ENCODE results near the gene ACAA1. TPM values are rescaled to one million over a fixed set of nuclear protein-coding genes. Genes with fewer than 3 reads are reported as not detected.
"Not testable (repeated sequence)": the region's sequence is repeated elsewhere in the genome, so short reads cannot be mapped to it uniquely, and the experiment has no call there.

Gene ACAA1
- total and polyA plus RNA-seq, 2 donors, result 33.3 to 75.2 TPM

- no peak for DNase-seq (ENCODE audit: low read depth in 6 of 9, low spot score in 9 of 9)
- Histone ChIP-seq H3K27ac (ENCODE audit: low read depth in 1 of 2, low read length in 1 of 2) (peak overlapping the region in 1 of 2 donors; percentile 8), H3K4me3 (ENCODE audit: low read length in 2 of 2) (peak overlapping the region; percentile 93 to 96), H3K36me3 (ENCODE audit: control insufficient read depth in 2 of 2, insufficient read depth in 2 of 2, low read length in 1 of 2) (peaks cover 23 to 25% of the 10 kb centered on the region in 2 donors), H3K4me1 (ENCODE audit: control insufficient read depth in 2 of 2, insufficient read depth in 2 of 2, low read length in 2 of 2) (peaks cover 27 to 42% of the 10 kb centered on the region in 2 donors), H3K27me3 (ENCODE audit: control insufficient read depth in 2 of 2, insufficient read depth in 1 of 2, low read length in 1 of 2) (no peaks in the 10 kb centered on the region), H3K9me3 (ENCODE audit: control insufficient read depth in 2 of 2, insufficient read depth in 1 of 2, low read length in 1 of 2) (no peaks in the 10 kb centered on the region)
- 85% methylated on average over 7 of the region's 7 CpGs for WGBS
Measured at GRCh38 chr3:38139652-38140051, 2.7 kb upstream of the ACAA1 start.

- peak overlapping the region; percentile 93 to 96 for H3K4me3 ChIP-seq (ENCODE audit: low read length in 2 of 2)
- H3K36me3 ChIP-seq (ENCODE audit: control insufficient read depth in 2 of 2, insufficient read depth in 2 of 2, low read length in 1 of 2), result peaks cover 28 to 29% of the 10 kb centered on the region in 2 donors
- 9% methylated on average over 8 of the region's 8 CpGs for WGBS
- no peaks in the 10 kb centered on the region for H3K9me3 ChIP-seq (ENCODE audit: control insufficient read depth in 2 of 2, insufficient read depth in 1 of 2, low read length in 1 of 2)
- peak overlapping the region in 1 of 2 donors; percentile 94 for H3K27ac ChIP-seq (ENCODE audit: low read depth in 1 of 2, low read length in 1 of 2)
- no peak for DNase-seq (ENCODE audit: low read depth in 6 of 9, low spot score in 9 of 9)
- H3K4me1 ChIP-seq (ENCODE audit: control insufficient read depth in 2 of 2, insufficient read depth in 2 of 2, low read length in 2 of 2), result peaks cover 27 to 42% of the 10 kb centered on the region in 2 donors
- H3K27me3 ChIP-seq (ENCODE audit: control insufficient read depth in 2 of 2, insufficient read depth in 1 of 2, low read length in 1 of 2), result no peaks in the 10 kb centered on the region
Measured at GRCh38 chr3:38139191-38139590, 2.3 kb upstream of the ACAA1 start.

- H3K9me3 ChIP-seq (ENCODE audit: control insufficient read depth in 2 of 2, insufficient read depth in 1 of 2, low read length in 1 of 2), result no peaks in the 10 kb centered on the region
- H3K27me3 ChIP-seq (ENCODE audit: control insufficient read depth in 2 of 2, insufficient read depth in 1 of 2, low read length in 1 of 2), result no peaks in the 10 kb centered on the region
- H3K27ac ChIP-seq (ENCODE audit: low read depth in 1 of 2, low read length in 1 of 2), result peak within 1 kb of the TSS; percentile 90 to 94
- DNase-seq (ENCODE audit: low read depth in 6 of 9, low spot score in 9 of 9), result peak in 6 of 9 donors; percentile 69 to 91 (median 80)
- peaks cover 27 to 42% of the 10 kb centered on the region in 2 donors for H3K4me1 ChIP-seq (ENCODE audit: control insufficient read depth in 2 of 2, insufficient read depth in 2 of 2, low read length in 2 of 2)
- H3K36me3 ChIP-seq (ENCODE audit: control insufficient read depth in 2 of 2, insufficient read depth in 2 of 2, low read length in 1 of 2), result peaks cover 33 to 36% of the 10 kb centered on the region in 2 donors
- peak within 1 kb of the TSS; percentile 93 to 96 for H3K4me3 ChIP-seq (ENCODE audit: low read length in 2 of 2)
- WGBS, result under 1% methylated on average over 65 of the region's 65 CpGs
Measured at GRCh38 chr3:38138349-38139190, 1.6 kb upstream of the ACAA1 start, which contains the start of gene MYD88. Gene MYD88 (plus strand): TSS chr3:38138661. CDS start chr3:38138701, 40 bp downstream.

- peaks cover 41 to 43% of the 10 kb centered on the region in 2 donors for H3K36me3 ChIP-seq (ENCODE audit: control insufficient read depth in 2 of 2, insufficient read depth in 2 of 2, low read length in 1 of 2)
- peak in 3 of 9 donors; percentile 30 to 53 (median 39) for DNase-seq (ENCODE audit: low read depth in 6 of 9, low spot score in 9 of 9)
- H3K4me1 ChIP-seq (ENCODE audit: control insufficient read depth in 2 of 2, insufficient read depth in 2 of 2, low read length in 2 of 2), result peaks cover 27 to 42% of the 10 kb centered on the region in 2 donors
- H3K27ac ChIP-seq (ENCODE audit: low read depth in 1 of 2, low read length in 1 of 2), result peak overlapping the region; percentile 90 to 94
- H3K27me3 ChIP-seq (ENCODE audit: control insufficient read depth in 2 of 2, insufficient read depth in 1 of 2, low read length in 1 of 2), result no peaks in the 10 kb centered on the region
- H3K9me3 ChIP-seq (ENCODE audit: control insufficient read depth in 2 of 2, insufficient read depth in 1 of 2, low read length in 1 of 2), result no peaks in the 10 kb centered on the region
- H3K4me3 ChIP-seq (ENCODE audit: low read length in 2 of 2), result peak overlapping the region; percentile 93 to 96
- WGBS, result 25% methylated on average over 22 of the region's 22 CpGs
Measured at GRCh38 chr3:38137615-38138348, 855 bp upstream of the ACAA1 start.

GRCh38 chr3:38136393-38136776 lies 542 bp downstream of the ACAA1 start:
- H3K27me3 ChIP-seq (ENCODE audit: control insufficient read depth in 2 of 2, insufficient read depth in 1 of 2, low read length in 1 of 2), result no peaks in the 10 kb centered on the region
- H3K27ac ChIP-seq (ENCODE audit: low read depth in 1 of 2, low read length in 1 of 2), result peak overlapping the region; percentile 75 to 85
- peaks cover 27 to 42% of the 10 kb centered on the region in 2 donors for H3K4me1 ChIP-seq (ENCODE audit: control insufficient read depth in 2 of 2, insufficient read depth in 2 of 2, low read length in 2 of 2)
- H3K9me3 ChIP-seq (ENCODE audit: control insufficient read depth in 2 of 2, insufficient read depth in 1 of 2, low read length in 1 of 2), result no peaks in the 10 kb centered on the region
- DNase-seq (ENCODE audit: low read depth in 6 of 9, low spot score in 9 of 9), result peak in 2 of 9 donors; percentile 16 to 47
- peak overlapping the region; percentile 93 to 96 for H3K4me3 ChIP-seq (ENCODE audit: low read length in 2 of 2)
- H3K36me3 ChIP-seq (ENCODE audit: control insufficient read depth in 2 of 2, insufficient read depth in 2 of 2, low read length in 1 of 2), result peaks cover 37 to 45% of the 10 kb centered on the region in 2 donors
- under 1% methylated on average over 20 of the region's 20 CpGs for WGBS

- H3K27me3 ChIP-seq (ENCODE audit: control insufficient read depth in 2 of 2, insufficient read depth in 1 of 2, low read length in 1 of 2); H3K9me3 ChIP-seq (ENCODE audit: control insufficient read depth in 2 of 2, insufficient read depth in 1 of 2, low read length in 1 of 2): not testable (repeated sequence)
- 27% methylated on average over 10 of the region's 10 CpGs for WGBS
- H3K36me3 ChIP-seq (ENCODE audit: control insufficient read depth in 2 of 2, insufficient read depth in 2 of 2, low read length in 1 of 2), result peaks cover 37 to 45% of the 10 kb centered on the region in 2 donors
- H3K4me3 ChIP-seq (ENCODE audit: low read length in 2 of 2), result peak overlapping the region; percentile 93 to 96
- peaks cover 27 to 42% of the 10 kb centered on the region in 2 donors for H3K4me1 ChIP-seq (ENCODE audit: control insufficient read depth in 2 of 2, insufficient read depth in 2 of 2, low read length in 2 of 2)
- H3K27ac ChIP-seq (ENCODE audit: low read depth in 1 of 2, low read length in 1 of 2), result peak overlapping the region; percentile 75 to 85
- peak in 5 of 9 donors; percentile 36 to 79 (median 54) for DNase-seq (ENCODE audit: low read depth in 6 of 9, low spot score in 9 of 9)
Measured at GRCh38 chr3:38135621-38136277, 1.2 kb downstream of the ACAA1 start.

GRCh38 chr3:38134517-38135143 lies 2.3 kb downstream of the ACAA1 start:
- not testable (repeated sequence) for H3K4me3 ChIP-seq (ENCODE audit: low read length in 2 of 2); H3K27me3 ChIP-seq (ENCODE audit: control insufficient read depth in 2 of 2, insufficient read depth in 1 of 2, low read length in 1 of 2); DNase-seq (ENCODE audit: low read depth in 6 of 9, low spot score in 9 of 9); H3K9me3 ChIP-seq (ENCODE audit: control insufficient read depth in 2 of 2, insufficient read depth in 1 of 2, low read length in 1 of 2); H3K27ac ChIP-seq (ENCODE audit: low read depth in 1 of 2, low read length in 1 of 2)
- Histone ChIP-seq H3K4me1 (ENCODE audit: control insufficient read depth in 2 of 2, insufficient read depth in 2 of 2, low read length in 2 of 2) (peaks cover 18 to 31% of the 10 kb centered on the region in 2 donors), H3K36me3 (ENCODE audit: control insufficient read depth in 2 of 2, insufficient read depth in 2 of 2, low read length in 1 of 2) (peaks cover 42 to 49% of the 10 kb centered on the region in 2 donors)
- 92% methylated on average over 10 of the region's 10 CpGs for WGBS

GRCh38 chr3:38133557-38134405 lies 3.1 kb downstream of the ACAA1 start:
- Histone ChIP-seq H3K9me3 (ENCODE audit: control insufficient read depth in 2 of 2, insufficient read depth in 1 of 2, low read length in 1 of 2) (no peaks in the 10 kb centered on the region), H3K27ac (ENCODE audit: low read depth in 1 of 2, low read length in 1 of 2) (no peak overlapping the region), H3K4me3 (ENCODE audit: low read length in 2 of 2) (no peak overlapping the region), H3K27me3 (ENCODE audit: control insufficient read depth in 2 of 2, insufficient read depth in 1 of 2, low read length in 1 of 2) (no peaks in the 10 kb centered on the region), H3K36me3 (ENCODE audit: control insufficient read depth in 2 of 2, insufficient read depth in 2 of 2, low read length in 1 of 2) (peaks cover 50 to 58% of the 10 kb centered on the region in 2 donors), H3K4me1 (ENCODE audit: control insufficient read depth in 2 of 2, insufficient read depth in 2 of 2, low read length in 2 of 2) (peaks cover 16 to 24% of the 10 kb centered on the region in 2 donors)
- WGBS, result 96% methylated on average over 10 of the region's 10 CpGs
- DNase-seq (ENCODE audit: low read depth in 6 of 9, low spot score in 9 of 9), result no peak

Measured in thymus (tissue), 11 donors.